Natural killer cell (primary cell): ENCODE measurements around the gene ZNF606. TPM values are rescaled to one million over a fixed set of nuclear protein-coding genes. Genes with fewer than 3 reads are reported as not detected.

Experiments
- ATAC-seq, 3 donors: fragments of 150-1000 bp in 2 of 3; fragments of 200-7000 bp in 1 of 3; cut with Tn5 transposase; 1 replicate in 1 of 3; 2 replicates in 2 of 3; pipeline ENCODE4 v1.10.0; 2021; ENCODE audit warnings: mild to moderate bottlenecking in 2 of 3, moderate library complexity in 2 of 3
- DNase-seq, 2 donors: peaks; one replicate each; pipeline versions ENCODE4 v3.0.0 to v3.0.0-alpha.2; 2013 to 2021; ENCODE audit warnings: mixed read lengths in 1 of 2
- H3K27ac ChIP-seq: one replicate; pipeline ENCODE4 v1.5.1; 2013; ENCODE audit warnings: mild to moderate bottlenecking, low read length
- H3K27me3 ChIP-seq: one replicate; pipeline ENCODE4 v1.6.1; 2013; ENCODE audit warnings: low read length; ENCODE audit not compliant: control insufficient read depth, insufficient read depth
- H3K36me3 ChIP-seq: one replicate; pipeline ENCODE4 v1.6.1; 2013; ENCODE audit warnings: low read length; ENCODE audit not compliant: control insufficient read depth, insufficient read depth
- H3K4me1 ChIP-seq: one replicate; pipeline ENCODE4 v1.6.1; 2013; ENCODE audit warnings: low read length; ENCODE audit not compliant: control insufficient read depth, insufficient read depth
- H3K4me3 ChIP-seq: one replicate; pipeline ENCODE4 v1.5.1; 2013; ENCODE audit warnings: low read length
- H3K9me3 ChIP-seq: one replicate; pipeline ENCODE4 v1.6.1; 2013; ENCODE audit warnings: low read length; ENCODE audit not compliant: control insufficient read depth, insufficient read depth
- H3K27ac Mint-ChIP-seq, 2 donors: one replicate each; pipeline ENCODE4 v1.8.0; 2022; ENCODE audit warnings: mild to moderate bottlenecking in 2 of 2, mixed read lengths in 2 of 2, moderate library complexity in 1 of 2
- H3K27me3 Mint-ChIP-seq, 2 donors: one replicate each; pipeline ENCODE4 v1.8.0; 2022; ENCODE audit warnings: low read depth in 2 of 2, mixed read lengths in 2 of 2
- H3K36me3 Mint-ChIP-seq: one replicate; pipeline ENCODE4 v1.8.0; 2022; ENCODE audit warnings: mixed read lengths
- H3K4me1 Mint-ChIP-seq, 2 donors: one replicate each; pipeline ENCODE4 v1.8.0; 2022; ENCODE audit warnings: mixed read lengths in 2 of 2
- H3K4me3 Mint-ChIP-seq: one replicate; pipeline ENCODE4 v1.8.0; 2022; ENCODE audit warnings: mild to moderate bottlenecking, moderate library complexity, mixed read lengths
- H3K9me3 Mint-ChIP-seq, 2 donors: one replicate each; pipeline ENCODE4 v1.8.0; 2022; ENCODE audit warnings: mixed read lengths in 2 of 2
- CTCF ChIP-seq: fragments of 200-600 bp; IDR thresholded peaks from one replicate; pipeline ENCODE4 v1.8.0; 2022; ENCODE audit warnings: antibody characterized with exemption
- WGBS: methylation state at CpG from one replicate; pipeline ENCODE4 v1.1.7; 2013; ENCODE audit warnings: missing lambda C conversion rate; ENCODE audit not compliant: insufficient coverage; 5-methylcytosine and 5-hydroxymethylcytosine counted together
- intact Hi-C: fragments of 100-400 bp; cut with micrococcal nuclease; formaldehyde crosslinking; loops from one replicate; pipeline ENCODE4 v1.14.2; 2022
- total RNA-seq, 4 donors: library from RNA; stranded (reverse); fragments of 120-200 nt in 1 of 4; gene quantifications; one replicate each; pipeline versions ENCODE4 v1.2.3 to v1.2.4, GENCODE V29; 2013 to 2022

ZNF606 gene
- total RNA-seq, 3 donors from 2014 or later (not counting 1 experiment from before 2014, with no cell fraction given), result 8.9 to 13.5 (median 12.5) TPM

GRCh38 chr19:58046856-58047255 is 44.2 kb upstream of the ZNF606 start:
- peaks cover 10% of the 10 kb centered on the region in 2 donors for H3K9me3 Mint-ChIP-seq

GRCh38 chr19:58045411-58046050 is 42.9 kb upstream of the ZNF606 start:
- Histone ChIP-seq H3K27me3 (no peaks in the 10 kb centered on the region), H3K9me3 (peaks cover 53% of the 10 kb centered on the region), H3K4me1 (no peaks in the 10 kb centered on the region), H3K4me3 (no peak overlapping the region), H3K27ac (no peak overlapping the region), H3K36me3 (no peaks in the 10 kb centered on the region)
- no peak for ATAC-seq
- intact Hi-C loops, result no loop called here
- TF ChIP-seq CTCF, result no peak
- no peak for DNase-seq
- H3K36me3 Mint-ChIP-seq, result peaks cover 26% of the 10 kb centered on the region
- peaks cover 0 to 3% of the 10 kb centered on the region in 2 donors for H3K27me3 Mint-ChIP-seq
- WGBS, result 94% methylated on average over 24 of the region's 24 CpGs
- H3K4me3 Mint-ChIP-seq, result no peak overlapping the region
- peaks cover 10% of the 10 kb centered on the region in 2 donors for H3K9me3 Mint-ChIP-seq
- no peak overlapping the region for H3K27ac Mint-ChIP-seq
- H3K4me1 Mint-ChIP-seq, result no peaks in the 10 kb centered on the region

More at GRCh38 chr19:58046856-58047255, 44.2 kb upstream of the ZNF606 start:
- WGBS, result 86% methylated on average over 7 of the region's 7 CpGs
- Histone ChIP-seq H3K27me3 (no peaks in the 10 kb centered on the region), H3K36me3 (no peaks in the 10 kb centered on the region), H3K4me1 (no peaks in the 10 kb centered on the region), H3K4me3 (no peak overlapping the region), H3K27ac (no peak overlapping the region), H3K9me3 (peaks cover 51% of the 10 kb centered on the region)
- no peak for ATAC-seq
- no peak overlapping the region for H3K4me3 Mint-ChIP-seq
- H3K4me1 Mint-ChIP-seq, result no peaks in the 10 kb centered on the region
- intact Hi-C loops, result no loop called here
- TF ChIP-seq CTCF, result no peak
- H3K27ac Mint-ChIP-seq, result no peak overlapping the region
- peaks cover 0 to 3% of the 10 kb centered on the region in 2 donors for H3K27me3 Mint-ChIP-seq
- no peak for DNase-seq
- H3K36me3 Mint-ChIP-seq, result peaks cover 23% of the 10 kb centered on the region

GRCh38 chr19:58044886-58045285 is 42.3 kb upstream of the ZNF606 start:
- Mint-ChIP-seq H3K27me3 (peaks cover 0 to 3% of the 10 kb centered on the region in 2 donors), H3K4me1 (no peaks in the 10 kb centered on the region), H3K27ac (no peak overlapping the region), H3K9me3 (peaks cover 9% of the 10 kb centered on the region in 2 donors), H3K36me3 (peaks cover 24% of the 10 kb centered on the region), H3K4me3 (no peak overlapping the region)
- Histone ChIP-seq H3K36me3 (no peaks in the 10 kb centered on the region), H3K4me1 (no peaks in the 10 kb centered on the region), H3K9me3 (peaks cover 60% of the 10 kb centered on the region), H3K27me3 (no peaks in the 10 kb centered on the region), H3K27ac (no peak overlapping the region), H3K4me3 (no peak overlapping the region)
- DNase-seq (no peak), ATAC-seq (no peak)
- 92% methylated on average over 26 of the region's 26 CpGs for WGBS
- no peak for TF ChIP-seq CTCF
- intact Hi-C loops, result no loop called here

- ATAC-seq (no peak), DNase-seq (no peak)
- WGBS, result 72% methylated on average over 41 of the region's 42 CpGs
- peaks cover 0 to 3% of the 10 kb centered on the region in 2 donors for H3K27me3 Mint-ChIP-seq
- H3K4me1 Mint-ChIP-seq, result no peaks in the 10 kb centered on the region
- peaks cover 19% of the 10 kb centered on the region for H3K36me3 Mint-ChIP-seq
- intact Hi-C loops, result no loop called here
- Histone ChIP-seq H3K9me3 (peaks cover 58% of the 10 kb centered on the region), H3K4me1 (no peaks in the 10 kb centered on the region), H3K27me3 (no peaks in the 10 kb centered on the region), H3K36me3 (no peaks in the 10 kb centered on the region), H3K4me3 (no peak overlapping the region), H3K27ac (no peak overlapping the region)
- H3K27ac Mint-ChIP-seq, result no peak overlapping the region
- no peak overlapping the region for H3K4me3 Mint-ChIP-seq
- H3K9me3 Mint-ChIP-seq, result peaks cover 7% of the 10 kb centered on the region in 2 donors
- no peak for TF ChIP-seq CTCF
Observed at GRCh38 chr19:58044391-58044790, 41.8 kb upstream of the ZNF606 start.
